OCI-LY7 (cell line): ENCODE measurements around the gene DHRSX.
"Not testable (repeated sequence)": the region's sequence is repeated elsewhere in the genome, so short reads cannot be mapped to it uniquely, and the experiment has no call there.

Experiments used
- EZH2phosphoT487 ChIP-seq: fragments of 200-600 bp; sonication (generic); IDR thresholded peaks from 2 replicates; pipeline ENCODE4 v1.6.1; 2018; ENCODE audit warnings: low read depth, borderline replicate concordance, mild to moderate bottlenecking, mixed run types, antibody characterized with exemption, low read length, moderate library complexity, mixed read lengths
- TF ChIP-seq, protein P1 (sequence below): fragments of 200-600 bp; sonication (generic); conservative IDR thresholded peaks from 2 replicates; pipeline ENCODE4 v1.5.1; 2014; ENCODE audit warnings: mild to moderate bottlenecking, antibody characterized with exemption, low read length, moderate library complexity, mixed read lengths

- TF ChIP-seq, protein P1, sequence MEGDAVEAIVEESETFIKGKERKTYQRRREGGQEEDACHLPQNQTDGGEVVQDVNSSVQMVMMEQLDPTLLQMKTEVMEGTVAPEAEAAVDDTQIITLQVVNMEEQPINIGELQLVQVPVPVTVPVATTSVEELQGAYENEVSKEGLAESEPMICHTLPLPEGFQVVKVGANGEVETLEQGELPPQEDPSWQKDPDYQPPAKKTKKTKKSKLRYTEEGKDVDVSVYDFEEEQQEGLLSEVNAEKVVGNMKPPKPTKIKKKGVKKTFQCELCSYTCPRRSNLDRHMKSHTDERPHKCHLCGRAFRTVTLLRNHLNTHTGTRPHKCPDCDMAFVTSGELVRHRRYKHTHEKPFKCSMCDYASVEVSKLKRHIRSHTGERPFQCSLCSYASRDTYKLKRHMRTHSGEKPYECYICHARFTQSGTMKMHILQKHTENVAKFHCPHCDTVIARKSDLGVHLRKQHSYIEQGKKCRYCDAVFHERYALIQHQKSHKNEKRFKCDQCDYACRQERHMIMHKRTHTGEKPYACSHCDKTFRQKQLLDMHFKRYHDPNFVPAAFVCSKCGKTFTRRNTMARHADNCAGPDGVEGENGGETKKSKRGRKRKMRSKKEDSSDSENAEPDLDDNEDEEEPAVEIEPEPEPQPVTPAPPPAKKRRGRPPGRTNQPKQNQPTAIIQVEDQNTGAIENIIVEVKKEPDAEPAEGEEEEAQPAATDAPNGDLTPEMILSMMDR, result not testable (repeated sequence)
- TF ChIP-seq EZH2phosphoT487, result not testable (repeated sequence)
Observed at GRCh38 chrX:2481597-2481996, 19.2 kb downstream of the DHRSX start.
